HG02970 (cell line): ENCODE data around the gene SYT15.
"Not testable (repeated sequence)": the region's sequence is repeated elsewhere in the genome, so short reads cannot be mapped to it uniquely, and the experiment has no call there.

Source experiments
- ATAC-seq: cut with Tn5 transposase; IDR thresholded peaks from one replicate; pipeline ENCODE4 v1.9.1; 2021; ENCODE audit warnings: mild to moderate bottlenecking, moderate library complexity, moderate number of reproducible peaks; ENCODE audit not compliant: unreplicated experiment, low FRiP score

SYT15 gene

DNA sequence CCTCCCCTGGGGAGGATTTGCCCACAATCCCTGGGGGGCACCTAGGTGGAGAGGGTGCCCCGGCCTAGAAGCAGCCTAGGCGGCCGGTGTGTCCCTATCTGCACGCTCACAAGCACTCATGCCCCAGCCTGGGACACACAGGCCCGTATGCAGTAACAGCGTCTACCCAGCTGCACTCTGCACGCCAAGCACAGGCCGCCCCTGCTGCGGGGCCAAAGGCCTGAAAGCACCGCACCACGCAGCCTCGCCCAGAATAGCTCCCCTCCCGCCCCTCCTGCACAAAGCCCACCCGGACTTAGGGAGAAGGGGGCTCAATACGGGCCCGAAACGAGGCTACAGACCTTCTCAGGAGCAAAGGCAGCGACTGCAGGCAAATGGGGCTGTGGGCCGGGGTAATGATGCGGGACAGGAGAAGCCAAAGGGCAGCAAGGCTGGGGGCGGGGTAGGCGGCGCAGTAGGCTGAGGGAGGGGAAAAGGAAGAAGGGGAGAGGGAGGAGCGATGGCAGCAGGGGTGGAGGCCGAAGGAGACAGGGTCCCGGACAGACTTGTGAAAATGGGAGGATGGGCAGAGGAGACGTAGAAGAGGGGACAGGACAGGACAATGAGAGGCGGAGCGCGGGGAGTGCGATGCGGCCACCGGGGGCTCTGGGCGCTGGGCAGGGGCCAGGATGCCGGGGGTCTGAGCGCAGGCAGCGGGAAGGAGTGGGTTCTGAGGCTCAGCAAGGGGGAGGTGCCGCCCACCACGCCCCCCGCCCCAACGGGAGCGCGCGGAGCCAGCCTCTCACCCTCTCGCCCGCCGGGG lies 23.0 kb upstream of the SYT15 start:
- ATAC-seq, result no peak

DNA sequence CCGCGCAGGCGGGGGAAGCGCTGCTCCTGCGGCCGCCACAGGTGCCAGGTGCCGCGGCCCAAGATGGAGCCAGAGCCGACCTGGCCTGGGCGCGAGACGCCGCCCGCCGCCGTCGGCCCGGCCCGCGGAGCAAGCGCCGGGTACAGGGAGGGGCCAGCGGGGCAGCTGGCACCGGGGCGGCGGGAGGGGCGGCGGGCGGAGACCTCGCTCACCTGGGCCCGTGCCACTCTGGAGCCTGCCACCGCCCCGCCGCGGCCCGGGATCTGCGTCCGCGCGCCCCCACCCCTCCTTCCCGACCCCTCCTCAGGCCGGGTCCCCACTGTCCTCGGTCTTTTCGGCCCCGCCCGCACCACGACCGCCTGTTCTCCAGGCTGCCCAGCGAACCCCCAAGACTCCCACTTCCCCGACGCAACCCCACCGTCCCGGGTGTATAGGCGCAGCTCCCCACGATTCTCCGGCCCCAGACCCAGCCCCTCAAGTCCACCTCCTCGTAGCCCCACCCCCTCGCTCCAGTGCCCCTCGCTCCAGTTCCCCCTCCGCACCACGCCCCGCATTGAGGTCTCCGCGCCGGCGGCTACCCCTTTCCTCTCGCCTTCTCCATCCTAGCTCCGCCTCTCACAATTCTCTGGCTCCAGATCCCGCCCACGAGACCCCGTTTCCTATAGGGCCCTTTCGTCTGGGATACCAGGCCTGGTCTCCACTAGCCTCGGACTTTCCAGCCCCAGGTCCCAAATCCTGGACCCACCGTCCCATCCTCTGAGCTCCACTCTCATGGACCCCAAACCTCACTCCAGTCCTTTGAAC lies 22.2 kb upstream of the SYT15 start, which contains the start of gene GPRIN2:
Gene GPRIN2, minus strand, starts transcription at position 144 of the 804 bp plus-strand sequence. CDS start 5,922 bp downstream, outside the sequence.
- no peak for ATAC-seq

DNA sequence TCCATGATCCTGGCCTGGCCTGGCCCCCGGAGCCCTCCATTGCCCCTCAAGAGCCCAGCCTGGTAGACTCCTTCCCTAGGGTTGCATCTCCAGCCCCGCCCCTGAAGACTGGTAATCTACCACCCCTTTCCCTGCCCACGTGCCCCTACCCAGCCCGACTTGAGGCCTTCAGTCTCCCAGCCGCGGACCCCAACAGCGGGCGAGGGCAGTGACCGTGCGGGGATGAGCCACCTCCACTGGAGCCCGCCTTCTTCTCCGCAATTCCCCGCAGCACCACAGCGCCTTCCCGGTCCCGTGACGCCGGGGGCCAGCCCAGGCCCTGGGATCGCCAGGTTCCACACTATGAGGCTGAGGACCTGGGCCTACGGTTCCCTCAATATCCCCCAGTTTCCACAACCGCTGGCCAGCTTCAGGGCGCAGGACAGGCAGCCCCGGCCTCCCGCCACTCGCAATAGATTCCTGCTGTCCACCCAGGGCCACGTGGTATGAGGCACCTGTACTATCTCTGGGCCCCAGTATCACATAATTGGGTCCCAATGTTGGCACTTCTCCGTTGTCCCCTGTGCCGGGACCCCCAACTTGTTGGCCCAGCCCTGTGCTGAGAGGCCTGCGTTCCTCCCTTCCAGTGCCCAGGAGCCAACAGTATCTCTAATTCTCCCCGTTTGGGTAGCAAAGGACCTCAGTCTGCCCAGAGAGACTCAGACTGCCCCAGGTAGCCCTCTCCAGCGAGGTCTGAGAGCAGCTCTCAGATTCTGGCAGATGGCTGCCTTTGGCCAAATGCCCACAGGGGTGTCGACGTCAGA lies 21.4 kb upstream of the SYT15 start:
- ATAC-seq, result no peak

GRCh38 chr10:46558122-46558391 lies 20.9 kb upstream of the SYT15 start:
- ATAC-seq, result no peak

DNA sequence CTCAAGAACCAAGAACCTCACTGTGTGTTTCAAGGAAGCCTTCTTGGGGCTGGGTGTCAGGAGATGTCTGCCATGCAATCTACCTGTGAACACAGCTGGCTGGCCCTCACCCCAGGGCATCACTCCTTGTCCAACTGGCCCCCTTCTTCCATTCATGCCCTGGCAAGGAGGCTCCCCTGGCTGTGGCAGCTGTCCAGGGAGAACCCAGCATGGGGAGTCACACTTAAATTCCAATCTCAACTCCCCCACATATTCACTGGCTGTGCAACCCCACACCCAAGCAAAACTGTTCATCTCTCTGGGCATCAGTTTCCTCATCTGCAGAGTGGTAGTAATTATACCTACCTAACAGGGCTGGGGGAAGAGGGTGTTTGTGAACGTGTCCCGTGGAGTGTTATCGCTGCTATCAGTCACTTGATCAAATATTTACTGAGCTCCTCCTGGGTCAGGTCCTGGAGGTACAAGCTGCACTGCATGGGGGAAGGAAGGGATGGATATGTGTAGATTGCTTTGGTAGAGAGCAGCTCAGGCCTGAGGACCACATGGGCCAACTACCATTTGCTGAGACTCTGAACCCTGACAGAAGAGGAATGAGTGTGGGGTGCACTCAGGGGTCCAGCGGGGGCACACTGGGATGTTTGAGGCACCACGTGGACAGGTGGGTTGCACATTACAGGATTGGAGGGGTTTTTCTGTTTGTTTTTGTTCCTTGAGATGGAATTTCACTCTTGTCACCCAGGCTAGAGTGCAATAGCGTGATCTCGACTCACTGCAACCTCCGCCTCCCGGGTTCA lies 20.3 kb upstream of the SYT15 start:
- no peak for ATAC-seq

GRCh38 chr10:46559231-46559671 lies 19.7 kb upstream of the SYT15 start:
- ATAC-seq, result no peak

- no peak for ATAC-seq
These were observed 18.5 kb upstream of the SYT15 start for GRCh38 chr10:46560381-46560780.

GRCh38 chr10:46560952-46561351 lies 18.0 kb upstream of the SYT15 start:
- no peak for ATAC-seq

GRCh38 chr10:46565591-46566332 lies 13.2 kb upstream of the SYT15 start:
- ATAC-seq, result not testable (repeated sequence)

DNA sequence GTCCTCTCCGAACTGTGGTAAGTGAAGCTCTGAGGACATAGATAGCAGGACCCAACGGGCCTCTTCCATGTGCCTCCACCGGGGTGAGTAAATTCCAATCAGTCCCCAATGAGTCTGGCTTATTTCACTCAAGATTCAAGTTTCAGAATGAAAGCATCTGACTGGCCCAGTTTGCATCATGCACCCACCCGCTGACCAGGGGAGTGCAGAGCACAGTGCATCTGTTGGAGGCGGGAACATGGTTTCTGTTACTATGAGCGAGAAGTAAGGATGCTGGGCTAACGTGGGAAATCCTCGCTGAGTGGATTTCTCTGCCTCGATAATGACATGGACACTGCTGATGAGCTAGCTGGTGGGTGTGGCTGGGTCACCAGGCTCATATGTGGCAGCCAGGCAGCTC lies 11.8 kb upstream of the SYT15 start:
- ATAC-seq, result not testable (repeated sequence)

DNA sequence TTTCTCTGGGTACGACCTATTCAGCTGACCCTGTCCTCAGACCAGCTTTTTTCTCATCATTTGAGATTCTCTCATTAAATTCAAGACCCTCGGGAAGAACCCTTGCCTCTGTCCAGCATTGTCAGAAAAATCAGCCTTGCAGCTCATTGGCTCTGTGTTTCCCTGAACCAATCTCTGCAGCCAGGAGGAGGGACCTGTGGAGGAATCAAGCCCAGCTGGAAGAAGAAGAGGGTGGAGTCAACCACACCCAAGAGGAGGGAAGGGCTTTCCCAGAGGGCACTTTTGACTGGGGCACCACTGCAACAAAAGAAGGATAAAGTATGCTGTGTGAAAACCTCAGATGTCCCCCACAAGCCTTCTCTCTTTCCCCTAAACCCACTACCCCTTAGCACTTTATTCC lies 8.3 kb upstream of the SYT15 start:
- not testable (repeated sequence) for ATAC-seq

DNA sequence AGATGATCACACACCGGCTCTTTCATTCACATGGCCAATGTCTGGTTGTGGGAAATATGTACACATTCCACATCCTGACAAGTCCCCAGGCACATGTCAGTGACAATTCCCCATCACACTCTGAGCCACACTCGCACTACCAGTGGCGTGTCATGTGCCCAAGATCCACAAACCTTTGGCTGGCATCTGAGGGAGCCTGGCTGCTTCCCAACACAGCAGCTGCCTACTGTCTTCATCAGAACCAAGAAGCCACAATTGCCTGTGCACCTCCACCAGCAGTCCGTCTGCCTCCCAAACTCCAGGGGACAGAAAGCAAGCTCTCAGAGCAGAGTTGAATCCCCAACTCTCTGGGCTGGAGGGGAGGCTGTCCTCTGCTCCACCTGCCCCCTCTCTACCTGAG lies 6.2 kb upstream of the SYT15 start:
- ATAC-seq, result not testable (repeated sequence)

- not testable (repeated sequence) for ATAC-seq
These were observed 5.6 kb upstream of the SYT15 start for GRCh38 chr10:46573314-46573713.

DNA sequence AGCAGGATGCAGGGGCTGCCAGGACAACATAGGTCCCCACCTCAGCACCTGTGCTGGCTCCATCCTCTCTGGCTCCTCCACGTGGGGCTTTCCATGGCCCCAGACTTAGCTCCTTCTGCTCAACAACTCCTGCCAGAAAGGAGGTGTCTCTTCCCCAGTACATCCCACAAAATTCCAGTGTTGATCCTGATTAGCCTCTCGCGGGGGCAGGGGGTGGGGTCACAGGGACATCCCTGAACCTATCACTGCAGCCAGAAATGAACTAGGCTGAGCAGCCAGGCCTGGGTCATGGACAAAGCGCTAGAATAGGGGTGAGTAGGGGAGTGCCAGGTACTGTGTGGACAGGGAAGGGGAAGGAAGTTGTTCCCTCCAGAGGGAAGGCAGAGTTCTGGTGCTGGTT lies 5.0 kb upstream of the SYT15 start:
- ATAC-seq, result not testable (repeated sequence)

DNA sequence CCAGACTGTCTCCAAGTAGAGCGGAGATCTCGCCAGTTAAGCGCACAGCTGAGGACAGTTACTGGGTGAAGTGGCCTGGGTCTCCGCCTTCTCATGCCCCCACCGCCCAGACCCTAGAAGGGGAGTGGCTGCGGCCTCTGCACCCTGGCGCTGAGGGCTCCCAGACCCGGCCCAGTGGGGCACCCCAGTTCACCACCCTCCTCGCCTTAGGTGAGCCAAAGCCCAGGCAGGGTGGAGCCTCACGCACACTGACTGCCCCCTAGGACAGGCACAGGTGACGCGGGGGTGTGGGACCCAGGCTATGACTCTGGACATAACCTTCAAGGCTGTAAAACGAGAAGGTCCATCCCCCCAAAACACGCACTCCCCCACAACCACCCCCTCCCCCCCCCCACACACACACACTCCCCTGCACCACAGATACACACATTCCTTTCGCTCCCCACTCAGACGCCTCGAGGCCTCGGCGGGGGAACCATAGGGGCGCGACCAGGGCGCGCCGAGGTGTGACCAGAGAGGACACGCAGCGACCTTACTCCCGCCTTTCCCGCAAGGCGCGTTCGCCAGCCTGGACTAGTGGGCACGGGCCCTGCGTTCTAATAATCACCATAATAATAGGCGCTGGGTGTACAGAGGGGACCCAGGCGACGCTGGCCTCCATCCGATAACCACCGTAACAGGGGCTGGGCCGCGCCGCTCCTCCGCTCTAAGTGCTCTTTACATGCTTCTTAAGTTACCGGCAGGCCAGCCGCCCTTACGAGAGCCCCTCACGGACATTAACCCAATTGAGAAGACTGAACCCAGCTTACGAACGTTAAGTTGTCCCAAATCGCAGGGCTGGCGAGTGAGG lies 1.1 kb upstream of the SYT15 start:
- ATAC-seq, result not testable (repeated sequence)

GRCh38 chr10:46579378-46579777 lies 450 bp downstream of the SYT15 start:
- not testable (repeated sequence) for ATAC-seq

- not testable (repeated sequence) for ATAC-seq
These were observed 3.1 kb downstream of the SYT15 start for GRCh38 chr10:46581997-46582396.

GRCh38 chr10:46582568-46582967 lies 3.6 kb downstream of the SYT15 start:
- not testable (repeated sequence) for ATAC-seq
